Osteocyte (in vitro differentiated cells): ENCODE data around the gene CYB5B. TPM values are rescaled to one million over a fixed set of nuclear protein-coding genes. Genes with fewer than 3 reads are reported as not detected.

ENCODE experiments used
- DNase-seq: peaks from one replicate; pipeline ENCODE4 v3.0.0; 2021; ENCODE audit warnings: mixed read lengths; ENCODE audit not compliant: unreplicated experiment; ENCODE audit errors: extremely low spot score
- H3K27ac Mint-ChIP-seq: one replicate; pipeline ENCODE4 v1.8.0; 2021; ENCODE audit warnings: mild to moderate bottlenecking, mixed read lengths; ENCODE audit not compliant: unreplicated experiment
- H3K27me3 Mint-ChIP-seq: one replicate; pipeline ENCODE4 v1.8.0; 2021; ENCODE audit warnings: mixed read lengths; ENCODE audit not compliant: unreplicated experiment
- H3K36me3 Mint-ChIP-seq: one replicate; pipeline ENCODE4 v1.8.0; 2021; ENCODE audit warnings: mixed read lengths; ENCODE audit not compliant: unreplicated experiment
- H3K4me1 Mint-ChIP-seq: one replicate; pipeline ENCODE4 v1.8.0; 2021; ENCODE audit warnings: mixed read lengths; ENCODE audit not compliant: unreplicated experiment
- H3K4me3 Mint-ChIP-seq: one replicate; pipeline ENCODE4 v1.8.0; 2021; ENCODE audit warnings: mild to moderate bottlenecking, moderate library complexity, mixed read lengths; ENCODE audit not compliant: unreplicated experiment
- H3K9me3 Mint-ChIP-seq: one replicate; pipeline ENCODE4 v1.8.0; 2021; ENCODE audit warnings: mixed read lengths; ENCODE audit not compliant: unreplicated experiment
- CTCF ChIP-seq: fragments of 200-600 bp; sonication (generic); IDR thresholded peaks from 2 replicates; pipeline ENCODE4 v1.5.0; 2021; ENCODE audit warnings: antibody characterized with exemption, mild to moderate bottlenecking, moderate library complexity
- total RNA-seq: library from RNA; stranded (reverse); gene quantifications from 2 replicates; pipeline ENCODE4 v1.2.1, GENCODE V29; 2021

Gene CYB5B
- total RNA-seq, 1 donor from 2014 or later: 69.8 TPM

GRCh38 chr16:69444873-69445517, 20.6 kb downstream of the CYB5B start:
- peaks cover 18% of the 10 kb centered on the region for H3K36me3 Mint-ChIP-seq
- peak overlapping the region; percentile 96 for H3K27ac Mint-ChIP-seq
- DNase-seq: no peak
- peak overlapping the region; percentile 66 for H3K4me3 Mint-ChIP-seq
- H3K9me3 Mint-ChIP-seq: no peaks in the 10 kb centered on the region
- TF ChIP-seq CTCF: no peak
- peaks cover 34% of the 10 kb centered on the region for H3K4me1 Mint-ChIP-seq
- no peaks in the 10 kb centered on the region for H3K27me3 Mint-ChIP-seq

- Mint-ChIP-seq H3K4me3 (no peak overlapping the region), H3K4me1 (peaks cover 33% of the 10 kb centered on the region), H3K27me3 (no peaks in the 10 kb centered on the region), H3K9me3 (no peaks in the 10 kb centered on the region), H3K36me3 (peaks cover 30% of the 10 kb centered on the region), H3K27ac (peak overlapping the region; percentile 71)
- DNase-seq: no peak
- TF ChIP-seq CTCF: no peak
Observed at GRCh38 chr16:69448470-69449193, 24.2 kb downstream of the CYB5B start.

- DNase-seq: no peak
- peaks cover 12% of the 10 kb centered on the region for H3K4me1 Mint-ChIP-seq
Observed at GRCh38 chr16:69451166-69451565, 26.7 kb downstream of the CYB5B start.

GRCh38 chr16:69453936-69454335, 29.5 kb downstream of the CYB5B start:
- H3K27me3 Mint-ChIP-seq: no peaks in the 10 kb centered on the region
- TF ChIP-seq CTCF: no peak
- no peak for DNase-seq
- peaks cover 23% of the 10 kb centered on the region for H3K36me3 Mint-ChIP-seq
- no peak overlapping the region for H3K27ac Mint-ChIP-seq
- H3K4me1 Mint-ChIP-seq: peaks cover 10% of the 10 kb centered on the region
- no peak overlapping the region for H3K4me3 Mint-ChIP-seq
- no peaks in the 10 kb centered on the region for H3K9me3 Mint-ChIP-seq

More at GRCh38 chr16:69451166-69451565, 26.7 kb downstream of the CYB5B start:
- no peak overlapping the region for H3K4me3 Mint-ChIP-seq
- H3K27ac Mint-ChIP-seq: no peak overlapping the region
- H3K27me3 Mint-ChIP-seq: no peaks in the 10 kb centered on the region
- TF ChIP-seq CTCF: no peak
- no peaks in the 10 kb centered on the region for H3K9me3 Mint-ChIP-seq
- peaks cover 32% of the 10 kb centered on the region for H3K36me3 Mint-ChIP-seq

- no peak for TF ChIP-seq CTCF
- no peak overlapping the region for H3K4me3 Mint-ChIP-seq
- H3K9me3 Mint-ChIP-seq: no peaks in the 10 kb centered on the region
- no peak for DNase-seq
- no peak overlapping the region for H3K27ac Mint-ChIP-seq
- H3K4me1 Mint-ChIP-seq: peaks cover 2% of the 10 kb centered on the region
- H3K36me3 Mint-ChIP-seq: peaks cover 34% of the 10 kb centered on the region
- H3K27me3 Mint-ChIP-seq: no peaks in the 10 kb centered on the region
Observed at GRCh38 chr16:69463876-69464275, 39.5 kb downstream of the CYB5B start.
